ENCODE results near the gene ATP2B1. TPM values are rescaled to one million over a fixed set of nuclear protein-coding genes. Genes with fewer than 3 reads are reported as not detected.

ATP2B1 gene
- total RNA-seq, 4 donors from 2014 or later, result 38.6 to 96.4 (median 54.1) TPM

DNA sequence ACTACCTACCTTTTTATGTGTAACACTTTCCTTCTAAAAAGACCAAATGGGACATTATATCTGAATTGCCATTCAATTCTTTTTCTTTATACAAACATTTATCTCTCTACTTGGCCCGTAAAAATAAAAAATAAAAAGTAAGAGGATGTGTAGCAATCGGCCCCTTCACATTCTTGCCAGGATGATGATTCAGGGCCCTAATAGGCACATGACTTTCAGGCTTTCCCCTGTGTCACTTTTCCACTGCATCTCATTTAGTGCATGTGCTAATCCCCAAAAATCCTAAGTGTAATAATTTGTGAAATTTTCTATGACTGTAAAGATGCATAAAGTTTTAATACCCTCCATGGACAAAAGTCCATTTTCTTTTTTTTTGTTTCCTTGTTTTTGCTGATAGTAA lies 23.0 kb upstream of the ATP2B1 start:
- TF ChIP-seq, protein P1, sequence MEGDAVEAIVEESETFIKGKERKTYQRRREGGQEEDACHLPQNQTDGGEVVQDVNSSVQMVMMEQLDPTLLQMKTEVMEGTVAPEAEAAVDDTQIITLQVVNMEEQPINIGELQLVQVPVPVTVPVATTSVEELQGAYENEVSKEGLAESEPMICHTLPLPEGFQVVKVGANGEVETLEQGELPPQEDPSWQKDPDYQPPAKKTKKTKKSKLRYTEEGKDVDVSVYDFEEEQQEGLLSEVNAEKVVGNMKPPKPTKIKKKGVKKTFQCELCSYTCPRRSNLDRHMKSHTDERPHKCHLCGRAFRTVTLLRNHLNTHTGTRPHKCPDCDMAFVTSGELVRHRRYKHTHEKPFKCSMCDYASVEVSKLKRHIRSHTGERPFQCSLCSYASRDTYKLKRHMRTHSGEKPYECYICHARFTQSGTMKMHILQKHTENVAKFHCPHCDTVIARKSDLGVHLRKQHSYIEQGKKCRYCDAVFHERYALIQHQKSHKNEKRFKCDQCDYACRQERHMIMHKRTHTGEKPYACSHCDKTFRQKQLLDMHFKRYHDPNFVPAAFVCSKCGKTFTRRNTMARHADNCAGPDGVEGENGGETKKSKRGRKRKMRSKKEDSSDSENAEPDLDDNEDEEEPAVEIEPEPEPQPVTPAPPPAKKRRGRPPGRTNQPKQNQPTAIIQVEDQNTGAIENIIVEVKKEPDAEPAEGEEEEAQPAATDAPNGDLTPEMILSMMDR (IDR thresholded peaks at IDR 0.05; ENCODE audit: low read depth), result no peak

GRCh38 chr12:89731089-89731488 lies 22.5 kb upstream of the ATP2B1 start:
- TF ChIP-seq, protein P1 (IDR thresholded peaks at IDR 0.05; ENCODE audit: low read depth), result no peak

GRCh38 chr12:89729946-89730459 lies 21.4 kb upstream of the ATP2B1 start:
- TF ChIP-seq, protein P1 (IDR thresholded peaks at IDR 0.05; ENCODE audit: low read depth), result no peak

- TF ChIP-seq, protein P1 (IDR thresholded peaks at IDR 0.05; ENCODE audit: low read depth), result no peak
These were observed 14.6 kb upstream of the ATP2B1 start for GRCh38 chr12:89723276-89723675.

GRCh38 chr12:89721291-89721987 lies 12.8 kb upstream of the ATP2B1 start:
- TF ChIP-seq, protein P1 (IDR thresholded peaks at IDR 0.05; ENCODE audit: low read depth), result no peak

DNA sequence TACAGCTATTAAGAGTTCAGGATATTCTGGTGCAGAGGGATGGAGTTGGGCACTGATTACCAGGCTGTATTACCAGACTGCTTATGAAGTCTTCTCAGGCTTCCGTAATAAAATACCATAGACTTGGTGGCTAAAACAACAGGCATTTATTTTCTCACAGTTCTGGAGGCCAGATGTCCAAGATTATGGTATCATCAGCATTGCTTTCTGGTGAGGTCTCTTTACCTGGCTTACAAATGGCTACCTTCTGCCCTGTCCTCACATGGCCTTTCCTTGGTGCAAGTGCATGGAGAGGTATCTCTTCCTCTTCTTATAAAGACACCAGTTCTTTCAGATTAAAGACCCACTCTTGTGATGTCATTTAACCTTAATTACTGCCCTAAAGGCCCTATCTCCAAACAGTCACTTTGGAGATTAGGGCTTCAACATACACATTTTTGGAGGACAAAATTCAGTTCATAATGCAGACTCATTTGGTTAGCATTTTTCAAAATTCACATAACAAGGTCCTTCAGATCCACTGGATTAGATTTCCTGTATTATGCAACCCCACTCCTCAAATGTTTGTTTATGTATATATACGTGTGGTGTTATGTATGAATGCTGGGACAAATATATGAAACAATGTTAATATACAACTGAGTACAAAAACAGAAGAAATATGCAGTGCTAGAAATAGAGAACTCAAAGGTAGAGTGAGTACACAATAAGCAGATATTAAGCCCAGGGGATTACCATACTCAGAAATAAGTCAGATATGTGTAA lies 9.3 kb upstream of the ATP2B1 start:
- TF ChIP-seq, protein P1 (IDR thresholded peaks at IDR 0.05; ENCODE audit: low read depth), result no peak

DNA sequence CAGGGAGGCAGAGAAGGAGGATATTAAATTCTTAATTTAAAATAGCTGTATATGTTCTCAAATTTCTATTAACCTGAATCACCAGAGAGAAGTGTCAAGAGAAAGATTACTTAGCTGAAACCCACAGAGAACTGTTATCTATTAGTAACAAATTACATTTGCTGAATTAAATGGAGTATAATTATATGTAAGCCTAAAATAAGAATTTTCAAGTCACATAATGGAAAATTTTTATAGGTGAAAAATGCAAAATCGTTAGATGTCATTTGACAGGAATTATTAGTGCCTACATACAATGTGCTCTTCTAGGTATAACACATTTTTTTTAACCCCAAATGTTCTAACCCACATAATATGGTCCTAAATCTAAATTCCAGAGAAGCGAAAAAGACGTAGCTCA lies 4.1 kb upstream of the ATP2B1 start:
- TF ChIP-seq, protein P1 (IDR thresholded peaks at IDR 0.05; ENCODE audit: low read depth), result no peak

Data from subcutaneous adipose tissue (tissue), 4 donors.